ENCODE measurements around the gene DLAT. TPM values are rescaled to one million over a fixed set of nuclear protein-coding genes. Genes with fewer than 3 reads are reported as not detected.
"Not testable (repeated sequence)": the region's sequence is repeated elsewhere in the genome, so short reads cannot be mapped to it uniquely, and the experiment has no call there.

DLAT gene
- total RNA-seq, 2 experiments from 2014 or later: 34.7 to 43.6 TPM

DNA sequence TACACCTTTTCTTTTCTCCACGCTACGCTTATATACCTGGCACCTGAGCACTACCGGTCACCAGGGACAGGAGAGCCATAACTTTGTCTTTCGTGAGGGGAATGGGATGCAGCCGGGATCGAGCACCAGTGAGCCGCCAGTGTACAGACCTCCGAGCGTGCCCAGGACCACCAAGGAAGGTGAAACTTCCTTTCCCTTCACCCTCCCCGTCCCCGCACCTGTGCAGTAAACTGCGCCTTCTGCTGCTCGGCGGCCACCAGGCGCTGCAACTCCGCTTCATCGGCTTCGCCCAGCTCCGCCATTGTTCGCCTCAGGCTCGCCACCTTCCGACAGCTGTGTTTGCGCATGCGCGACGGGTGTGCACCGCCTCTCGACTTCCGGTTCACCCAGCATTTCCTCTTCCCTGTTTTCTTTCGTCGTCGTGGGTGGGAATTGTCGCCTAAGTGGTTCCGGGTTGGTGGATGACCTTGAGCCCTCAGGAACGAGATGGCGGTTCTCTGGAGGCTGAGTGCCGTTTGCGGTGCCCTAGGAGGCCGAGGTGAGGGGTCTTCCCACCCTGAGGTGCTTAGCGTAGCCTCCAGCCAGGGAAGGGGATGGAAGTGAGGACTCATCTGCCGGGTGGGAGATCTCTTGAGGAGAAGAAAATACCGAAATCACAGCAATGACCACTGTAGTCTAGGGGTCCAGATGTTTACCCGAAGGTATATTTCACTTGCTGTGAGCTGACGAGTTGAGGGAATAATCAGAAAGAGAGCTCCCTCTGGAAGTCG is 61.4 kb downstream of the DLAT start, which contains the start of the genes SDHD and TIMM8B:
Gene SDHD, plus strand, starts transcription at position 452 of the 770 bp plus-strand sequence. Its CDS starts 35 bp downstream, at position 487.
Gene TIMM8B, minus strand, starts transcription at position 335 of the 770 bp plus-strand sequence. Its CDS starts 33 bp downstream, at position 302.
- H3K4me3 Mint-ChIP-seq: peak within 1 kb of the TSS; percentile 94
- H3K9me3 Mint-ChIP-seq (ENCODE audit: low read depth): no peaks in the 10 kb centered on the region
- H3K27me3 Mint-ChIP-seq: no peaks in the 10 kb centered on the region
- peak; percentile 89 for ATAC-seq
- peaks cover 60% of the 10 kb centered on the region for H3K4me1 Mint-ChIP-seq
- H3K36me3 Mint-ChIP-seq: peaks cover 65% of the 10 kb centered on the region
- CTCF ChIA-PET: interaction anchor here (0.7 to 2.1 kb wide), 7 partner anchors 8 to 310 kb away, joined by 3 to 12 read pairs (median 3); partner anchors contain the start of genes NKAPD1 and PIH1D2
- DNase-seq: peak; percentile 97
- H3K27ac Mint-ChIP-seq: peak within 1 kb of the TSS; percentile 92

DNA sequence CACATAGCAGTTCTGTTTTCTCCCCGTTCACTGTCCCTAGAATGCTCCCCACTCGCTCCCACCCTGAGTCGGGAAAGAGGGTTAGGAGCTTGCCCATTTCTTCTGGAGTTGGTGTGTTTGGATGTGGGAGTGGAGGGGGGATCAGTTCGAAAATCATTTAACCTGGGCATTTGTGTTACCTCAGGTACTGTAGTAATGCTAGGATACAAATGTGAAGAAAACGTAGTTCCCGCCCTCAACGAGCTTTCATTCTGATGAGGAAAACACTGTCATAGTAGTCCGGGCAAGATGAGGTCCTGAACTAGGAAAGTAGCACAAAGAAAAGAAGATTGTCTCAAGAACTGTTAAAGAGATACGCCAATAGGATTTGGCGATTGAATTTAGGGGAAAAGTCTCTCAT is 62.0 kb downstream of the DLAT start:
- Mint-ChIP-seq H3K36me3 (peaks cover 67% of the 10 kb centered on the region), H3K4me3 (peak overlapping the region; percentile 94), H3K4me1 (peaks cover 58% of the 10 kb centered on the region), H3K9me3 (ENCODE audit: low read depth) (no peaks in the 10 kb centered on the region), H3K27ac (peak overlapping the region; percentile 92), H3K27me3 (no peaks in the 10 kb centered on the region)
- DNase-seq (no peak), ATAC-seq (no peak)
- CTCF ChIA-PET: interaction anchor here (1.0 to 2.1 kb wide), 5 partner anchors 8 to 310 kb away, joined by 3 to 12 read pairs (median 5); partner anchors contain the start of genes NKAPD1 and PIH1D2

DNA sequence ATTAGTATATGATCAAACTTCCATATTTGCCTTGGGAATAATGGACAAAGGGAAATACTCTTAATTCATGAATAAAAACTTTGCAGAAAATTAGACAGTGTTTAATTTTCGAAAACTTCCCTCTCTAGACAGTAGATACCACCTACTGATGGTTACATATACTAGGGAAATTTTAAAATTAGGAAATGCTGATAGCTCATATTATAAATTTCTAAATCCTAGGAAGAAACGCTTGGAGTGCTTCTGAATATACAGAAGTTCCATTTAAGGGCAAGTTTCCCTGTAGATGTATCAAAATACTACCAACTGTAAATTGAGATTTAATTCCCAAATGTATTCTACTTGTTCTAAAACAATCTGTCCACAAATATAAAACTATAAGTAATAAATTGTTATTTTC is 70.1 kb downstream of the DLAT start:
- not testable (repeated sequence) for H3K4me1 Mint-ChIP-seq; ATAC-seq; H3K9me3 Mint-ChIP-seq (ENCODE audit: low read depth); H3K27ac Mint-ChIP-seq; H3K4me3 Mint-ChIP-seq; H3K27me3 Mint-ChIP-seq; DNase-seq
- peaks cover 26% of the 10 kb centered on the region for H3K36me3 Mint-ChIP-seq
- CTCF ChIA-PET: interaction anchor here (0.7 kb wide), 1 partner anchor 9 kb away, joined by 3 read pairs; the partner anchor contains the start of genes SDHD and TIMM8B

DNA sequence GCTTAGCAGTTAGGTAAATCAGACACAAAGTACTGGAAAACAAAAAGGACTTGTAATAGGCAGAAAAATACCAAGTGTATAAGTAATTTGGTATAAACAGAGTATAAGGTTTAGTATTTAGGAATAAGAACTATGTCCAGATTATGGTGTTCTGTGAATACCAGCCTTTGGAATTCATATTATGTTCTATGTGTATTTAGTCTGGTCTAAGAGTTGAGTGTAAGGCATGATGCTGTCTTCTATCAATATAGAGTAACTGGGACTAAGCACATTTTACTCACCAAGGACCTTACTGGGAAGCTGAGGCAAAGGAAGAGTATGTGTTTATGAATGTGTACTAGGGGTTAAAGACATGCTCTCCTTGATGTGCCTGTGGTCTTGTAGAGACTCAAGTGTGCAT is 71.0 kb downstream of the DLAT start:
- Mint-ChIP-seq H3K27me3 (no peaks in the 10 kb centered on the region), H3K27ac (no peak overlapping the region), H3K9me3 (ENCODE audit: low read depth) (no peaks in the 10 kb centered on the region), H3K4me3 (no peak overlapping the region), H3K4me1 (no peaks in the 10 kb centered on the region), H3K36me3 (peaks cover 20% of the 10 kb centered on the region)
- CTCF ChIA-PET: interaction anchor here (1.2 kb wide), 1 partner anchor 17 kb away, joined by 4 read pairs; no protein-coding TSS in a partner anchor
- DNase-seq (no peak), ATAC-seq (no peak)

DNA sequence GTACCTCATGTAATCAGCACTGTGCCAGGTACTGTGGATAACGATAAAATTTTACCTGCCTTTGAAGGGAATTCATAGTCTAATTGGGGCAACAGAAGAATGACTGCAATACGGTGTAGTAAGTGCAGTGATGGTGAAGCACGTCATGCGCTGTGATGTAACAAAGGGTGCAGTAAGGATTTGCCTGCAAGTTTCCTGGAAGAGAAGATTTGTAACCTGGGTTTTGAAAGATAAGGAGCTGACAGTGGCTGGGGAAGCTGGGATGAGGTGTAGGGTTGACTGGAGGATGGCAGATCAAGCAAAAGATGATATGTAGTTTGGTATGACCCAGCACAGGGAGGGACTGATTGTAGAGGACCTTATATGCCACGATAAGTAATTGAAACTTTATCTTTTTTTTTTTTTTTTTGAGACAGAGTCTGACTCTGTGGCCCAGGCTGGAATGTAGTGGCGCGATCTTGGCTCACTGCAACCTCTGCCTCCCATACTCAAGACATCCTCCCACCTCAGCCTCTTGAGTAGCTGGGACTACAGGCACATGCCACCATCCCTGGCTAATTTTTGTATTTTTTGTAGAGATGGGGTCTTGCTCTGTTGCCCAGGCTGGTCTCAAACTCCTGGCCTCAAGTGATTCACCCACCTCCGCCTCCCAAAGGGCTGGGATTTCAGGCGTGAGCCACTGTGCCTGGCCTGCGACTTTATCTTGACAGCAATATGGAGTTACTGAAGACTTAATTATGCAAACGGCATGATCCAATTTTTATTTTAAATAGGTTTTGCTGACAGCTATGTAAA is 72.7 kb downstream of the DLAT start:
- H3K36me3 Mint-ChIP-seq: peaks cover 7% of the 10 kb centered on the region

DNA sequence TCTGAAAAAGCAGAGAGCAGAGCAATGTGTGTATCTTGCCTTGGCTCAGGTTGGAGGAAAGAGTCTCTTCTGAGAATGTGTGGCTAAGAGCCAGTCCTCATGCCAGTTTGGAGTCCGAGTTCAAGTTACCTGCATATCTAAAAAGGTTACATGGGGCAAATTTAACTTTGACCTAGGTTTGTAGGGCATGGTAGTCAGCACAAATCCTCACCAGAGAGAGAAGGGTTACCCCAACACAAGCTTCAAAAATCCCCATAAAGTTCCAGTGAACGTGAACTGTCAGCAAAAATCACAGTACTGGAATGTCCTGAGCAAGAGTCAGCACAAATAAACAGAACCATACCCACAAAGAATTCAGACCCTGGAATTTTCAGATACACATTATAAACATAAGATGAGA is 75.3 kb downstream of the DLAT start:
- peaks cover 2% of the 10 kb centered on the region for H3K36me3 Mint-ChIP-seq
- H3K4me3 Mint-ChIP-seq: no peak overlapping the region
- no peaks in the 10 kb centered on the region for H3K4me1 Mint-ChIP-seq
- ATAC-seq (no peak), DNase-seq (no peak)
- CTCF ChIA-PET: interaction anchor here (1.0 kb wide), 1 partner anchor 10 kb away, joined by 3 read pairs; no protein-coding TSS in a partner anchor
- H3K27ac Mint-ChIP-seq: no peak overlapping the region
- no peaks in the 10 kb centered on the region for H3K27me3 Mint-ChIP-seq
- no peaks in the 10 kb centered on the region for H3K9me3 Mint-ChIP-seq (ENCODE audit: low read depth)

More for the DNA sequence above, 72.7 kb downstream of the DLAT start:
- Mint-ChIP-seq H3K4me1 (no peaks in the 10 kb centered on the region), H3K27me3 (no peaks in the 10 kb centered on the region), H3K4me3 (no peak overlapping the region), H3K9me3 (ENCODE audit: low read depth) (no peaks in the 10 kb centered on the region), H3K27ac (no peak overlapping the region)
- ATAC-seq (no peak), DNase-seq (no peak)
- CTCF ChIA-PET: no interaction called here

DNA sequence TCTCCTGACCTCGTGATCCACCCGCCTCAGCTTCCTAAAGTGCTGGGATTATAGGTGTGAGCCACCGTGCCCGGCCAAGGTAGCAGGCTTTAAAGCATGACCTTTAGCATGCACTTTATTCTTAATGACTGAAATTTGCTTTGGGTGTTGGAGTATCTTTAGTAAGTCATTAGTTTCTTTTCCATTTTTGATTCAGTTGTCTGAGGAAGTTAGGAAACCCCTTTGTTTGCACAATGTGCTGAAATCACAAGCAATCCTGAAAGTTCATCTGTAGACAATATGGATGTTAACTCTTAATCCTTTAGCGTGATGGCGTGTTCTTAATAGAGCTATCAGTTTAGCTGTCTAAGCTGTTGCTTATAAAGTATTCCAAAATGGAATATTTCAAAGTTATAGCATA is 78.2 kb downstream of the DLAT start:
- Mint-ChIP-seq H3K4me1 (no peaks in the 10 kb centered on the region), H3K4me3 (no peak overlapping the region), H3K36me3 (no peaks in the 10 kb centered on the region), H3K27me3 (no peaks in the 10 kb centered on the region), H3K27ac (no peak overlapping the region), H3K9me3 (ENCODE audit: low read depth) (no peaks in the 10 kb centered on the region)
- no peak for DNase-seq
- CTCF ChIA-PET: interaction anchor here (0.6 to 2.2 kb wide), 6 partner anchors 9 to 1702 kb away, joined by 3 to 4 read pairs (median 3); no protein-coding TSS in a partner anchor
- no peak for ATAC-seq

DNA sequence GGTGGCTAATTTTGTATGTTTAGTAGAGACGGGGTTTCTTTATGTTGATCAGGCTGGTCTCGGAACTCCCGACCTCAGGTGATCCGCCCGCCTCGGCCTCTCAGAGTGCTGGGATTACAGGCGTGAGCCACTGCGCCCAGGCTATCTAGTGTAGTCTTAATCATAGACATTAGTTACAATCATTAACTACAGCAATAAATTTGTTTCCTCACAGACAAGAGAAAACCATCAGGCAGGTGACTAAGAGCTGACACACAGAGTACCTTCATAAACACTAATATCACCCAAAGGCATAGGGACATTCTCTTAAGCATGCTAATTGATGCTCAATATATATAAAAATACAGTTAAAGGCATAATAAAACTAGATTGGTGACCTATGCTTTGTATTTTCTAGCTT is 80.9 kb downstream of the DLAT start:
- Mint-ChIP-seq H3K27ac (no peak overlapping the region), H3K4me3 (no peak overlapping the region), H3K27me3 (no peaks in the 10 kb centered on the region), H3K36me3 (no peaks in the 10 kb centered on the region), H3K4me1 (no peaks in the 10 kb centered on the region), H3K9me3 (ENCODE audit: low read depth) (no peaks in the 10 kb centered on the region)
- CTCF ChIA-PET: no interaction called here
- DNase-seq (no peak), ATAC-seq (no peak)

Other genes with a start within 250 kb of the DLAT start
- gene ALG9, start 153.8 kb upstream of the DLAT start, total RNA-seq: 10 to 100 TPM; 23.2 to 27.3 TPM
- gene FDXACB1, start 146.2 kb upstream of the DLAT start, total RNA-seq: 1 to 10 TPM; 4.7 to 7.1 TPM
- 10 to 100 TPM; 16.4 to 20.4 TPM for gene CFAP68, start 145.9 kb upstream of the DLAT start, total RNA-seq
- not detected for gene CRYAB, start 113.6 kb upstream of the DLAT start, total RNA-seq
- gene HSPB2, start 112.7 kb upstream of the DLAT start, total RNA-seq: not detected
- gene C11orf52, start 106.5 kb upstream of the DLAT start, total RNA-seq: not detected
- 10 to 100 TPM in 1 of 2 experiments, 1 to 10 TPM in 1; 9.0 to 10.3 TPM for gene DIXDC1, start 88.1 kb upstream of the DLAT start, total RNA-seq
- gene PIH1D2, start 48.6 kb downstream of the DLAT start, total RNA-seq: under 1 TPM in 1 of 2 experiments, not detected in 1; 0.49 TPM
- gene NKAPD1, start 48.9 kb downstream of the DLAT start, total RNA-seq: 10 to 100 TPM; 20.6 to 22.5 TPM
- gene TIMM8B, start 61.3 kb downstream of the DLAT start, total RNA-seq: 10 to 100 TPM; 44.2 to 59.8 TPM
- gene SDHD, start 61.5 kb downstream of the DLAT start, total RNA-seq: 10 to 100 TPM; 71.8 to 93.5 TPM
- gene IL18, start 138.7 kb downstream of the DLAT start, total RNA-seq: under 1 TPM in 1 of 2 experiments, not detected in 1; 0.33 TPM
- gene TEX12, start 142.0 kb downstream of the DLAT start, total RNA-seq: not detected
- 1 to 10 TPM; 1.3 to 2.3 TPM for gene BCO2, start 150.1 kb downstream of the DLAT start, total RNA-seq
- 10 to 100 TPM; 18.0 to 18.9 TPM for gene PTS, start 201.0 kb downstream of the DLAT start, total RNA-seq
- gene PLET1, start 235.5 kb downstream of the DLAT start, total RNA-seq: not detected

Data from activated CD8-positive, alpha-beta memory T cell treated with anti-CD3 and anti-CD28 coated beads, Interleukin-2, amount 10 ng/mL, durations not matched to agents 7 days and 5 days (primary cell).